Mucosa of descending colon (tissue), 3 donors: ENCODE results near the gene DRC1. TPM values are rescaled to one million over a fixed set of nuclear protein-coding genes. Genes with fewer than 3 reads are reported as not detected.
A peak's percentile ranks its signal among the peaks of the same experiment; 100 is the strongest.

Experiments
- ATAC-seq: fragments of 200-7000 bp; cut with Tn5 transposase; one replicate; pipeline ENCODE4 v1.9.1; 2020; ENCODE audit warnings: mild to moderate bottlenecking, moderate library complexity
- DNase-seq, 3 donors: peaks; one replicate each; pipeline ENCODE4 v3.0.0-alpha.2; 2020
- H3K36me3 ChIP-seq: fragments of 200-600 bp; one replicate; pipeline ENCODE4 v1.8.0; 2021; ENCODE audit warnings: low read depth, mild to moderate bottlenecking
- H3K4me1 ChIP-seq: fragments of 200-600 bp; one replicate; pipeline ENCODE4 v1.8.0; 2021; ENCODE audit warnings: low read depth, mild to moderate bottlenecking
- H3K4me3 ChIP-seq: fragments of 200-600 bp; one replicate; pipeline ENCODE4 v1.8.0; 2021; ENCODE audit warnings: mild to moderate bottlenecking
- H3K9me3 ChIP-seq: fragments of 200-600 bp; one replicate; pipeline ENCODE4 v1.8.0; 2021; ENCODE audit warnings: mild to moderate bottlenecking
- CTCF ChIP-seq: fragments of 200-600 bp; IDR thresholded peaks from one replicate; pipeline ENCODE4 v1.8.0; 2022; ENCODE audit warnings: antibody characterized with exemption, mild to moderate bottlenecking
- intact Hi-C, 2 donors: fragments of 100-400 bp; cut with DNase I in 1 of 2; cut with micrococcal nuclease in 1 of 2; formaldehyde crosslinking; loops; one replicate each; pipeline versions ENCODE4 v1.11.0 to v1.11.1; 2022; cut with DNase I, micrococcal nuclease
- total RNA-seq, 3 donors: library from RNA; stranded (reverse); fragmentation: NEBNext Ultra II Directional in 2 of 3; extraction: Animal tissue kit (Norgen Biotek cat#: 25700) in 2 of 3; gene quantifications; one replicate each; pipeline versions ENCODE4 v1.2.1 to v1.2.4, GENCODE V29; 2021 to 2023
- donor health status: DM: no; HTN: no; CAD: no; lungs with moderate emphysema.
- donor health status: DM: no; HTN: no; CAD: no.
- donor health status: DM: no; HTN: yes; CAD: no.

The DRC1 gene
- total RNA-seq, 3 donors from 2014 or later, result not detected

- no peaks in the 10 kb centered on the region for H3K4me1 ChIP-seq
- no peak for TF ChIP-seq CTCF
- no peaks in the 10 kb centered on the region for H3K36me3 ChIP-seq
- DNase-seq, result peak in 1 of 3 donors; percentile 37
- no peak overlapping the region for H3K4me3 ChIP-seq
- no peak for ATAC-seq
- H3K9me3 ChIP-seq, result no peaks in the 10 kb centered on the region
- intact Hi-C loops, result no loop called here
These were observed 77.5 kb downstream of the DRC1 start for GRCh38 chr2:26479131-26479788.

GRCh38 chr2:26479789-26480565, 78.3 kb downstream of the DRC1 start:
- no peaks in the 10 kb centered on the region for H3K36me3 ChIP-seq
- no peaks in the 10 kb centered on the region for H3K9me3 ChIP-seq
- H3K4me3 ChIP-seq, result no peak overlapping the region
- ATAC-seq (no peak), DNase-seq (peak in 1 of 3 donors; percentile 37)
- TF ChIP-seq CTCF, result no peak
- intact Hi-C loops, result no loop called here
- H3K4me1 ChIP-seq, result no peaks in the 10 kb centered on the region

- TF ChIP-seq CTCF, result no peak
- Histone ChIP-seq H3K9me3 (no peaks in the 10 kb centered on the region), H3K4me1 (no peaks in the 10 kb centered on the region), H3K4me3 (no peak overlapping the region), H3K36me3 (no peaks in the 10 kb centered on the region)
- DNase-seq (peak in 1 of 3 donors; percentile 39), ATAC-seq (no peak)
- intact Hi-C loops, result no loop called here
These were observed 79.1 kb downstream of the DRC1 start for GRCh38 chr2:26480566-26481423.

GRCh38 chr2:26481706-26482105, 80.0 kb downstream of the DRC1 start:
- no peaks in the 10 kb centered on the region for H3K36me3 ChIP-seq
- no peak for ATAC-seq
- no peak overlapping the region for H3K4me3 ChIP-seq
- H3K9me3 ChIP-seq, result no peaks in the 10 kb centered on the region
- no peak for DNase-seq
- intact Hi-C loops, result no loop called here
- no peaks in the 10 kb centered on the region for H3K4me1 ChIP-seq
- TF ChIP-seq CTCF, result no peak

- no peaks in the 10 kb centered on the region for H3K36me3 ChIP-seq
- no peak for ATAC-seq
- no peaks in the 10 kb centered on the region for H3K9me3 ChIP-seq
- H3K4me3 ChIP-seq, result no peak overlapping the region
- intact Hi-C loops, result no loop called here
- DNase-seq, result peak in 1 of 3 donors; percentile 32
- TF ChIP-seq CTCF, result no peak
- no peaks in the 10 kb centered on the region for H3K4me1 ChIP-seq
These were observed 80.7 kb downstream of the DRC1 start for GRCh38 chr2:26482211-26483026.
